Endothelial cell of umbilical vein (primary cell): ENCODE measurements around the gene NEU2. TPM values are rescaled to one million over a fixed set of nuclear protein-coding genes. Genes with fewer than 3 reads are reported as not detected.

Experiments
- BruUV-seq: library from RNA; stranded (reverse); fragments of 400-500 nt; replicated peaks from 2 replicates; lab custom pipeline; 2021; lab: Mats Ljungman, UMichigan
- CTCF ChIA-PET: fragments of 300-600, 350-600 bp; sonication (Branson Sonifier 250); formaldehyde crosslinking; loops from one replicate; lab custom pipeline; 2021; ENCODE audit warnings: antibody characterized with exemption, inconsistent platforms; lab: Charles Lee
- POLR2A ChIA-PET: fragments of 300-600, 350-600 bp; sonication (Branson Sonifier 250); formaldehyde crosslinking; loops from one replicate; lab custom pipeline; 2021; ENCODE audit warnings: antibody characterized with exemption, inconsistent platforms; lab: Charles Lee
- DNase-seq: peaks from one replicate; pipeline ENCODE4 v3.0.0-alpha.2; 2011; ENCODE audit warnings: low read depth, low spot score
- FAIRE-seq: peaks from 2 replicates; lab custom pipeline; 2011; peaks lifted over from hg19 to GRCh38; lab: Jason Lieb, UNC
- H2AFZ ChIP-seq: 2 replicates; pipeline ENCODE4 v1.6.0; 2012; ENCODE audit warnings: low read depth, low read length, control low read depth, inconsistent platforms
- H3K27ac ChIP-seq: 2 replicates; pipeline ENCODE4 v1.5.1; 2011; ENCODE audit warnings: low read depth, mild to moderate bottlenecking, control low read depth, low read length, moderate library complexity; ENCODE audit not compliant: insufficient read depth
- H3K27me3 ChIP-seq, 2 experiments: 2 replicates each; pipeline versions ENCODE4 v1.6.0 to v1.6.1; 2011; ENCODE audit warnings: low read length in 2 of 2, mixed read lengths in 1 of 2; ENCODE audit not compliant: control insufficient read depth in 2 of 2, insufficient read depth in 2 of 2
- H3K36me3 ChIP-seq, 2 experiments: 2 replicates in 1 of 2; 3 replicates in 1 of 2; pipeline ENCODE4 v1.5.1; 2011; ENCODE audit warnings: low read length in 2 of 2, mild to moderate bottlenecking in 1 of 2, moderate library complexity in 1 of 2; ENCODE audit not compliant: control insufficient read depth in 2 of 2, insufficient read depth in 2 of 2; ENCODE audit errors: extremely low read depth in 1 of 2
- H3K4me1 ChIP-seq: 3 replicates; pipeline ENCODE4 v1.5.1; 2011; ENCODE audit warnings: mild to moderate bottlenecking, low read length; ENCODE audit not compliant: control insufficient read depth, insufficient read depth; ENCODE audit errors: extremely low read depth
- H3K4me2 ChIP-seq: 2 replicates; pipeline ENCODE4 v1.6.1; 2011; ENCODE audit warnings: low read length, control low read depth, mixed read lengths; ENCODE audit not compliant: insufficient read depth
- H3K4me3 ChIP-seq, 3 experiments: fragments of 200-600 bp in 1 of 3; sonication (generic), shearing (Covaris generic) in 1 of 3; replicated peaks in 1 of 3; 2 replicates each; pipeline ENCODE4 v1.5.1; 2011 to 2016; ENCODE audit warnings: control low read depth in 3 of 3, low read length in 3 of 3, mild to moderate bottlenecking in 2 of 3, inconsistent platforms in 1 of 3, low read depth in 1 of 3, moderate library complexity in 1 of 3; ENCODE audit not compliant: insufficient read depth in 1 of 3
- H3K79me2 ChIP-seq: 2 replicates; pipeline ENCODE4 v1.6.0; 2012; ENCODE audit warnings: low read length, inconsistent platforms; ENCODE audit not compliant: control insufficient read depth, insufficient read depth
- H3K9ac ChIP-seq: replicated peaks from 2 replicates; pipeline ENCODE3; 2011; ENCODE audit warnings: low read length, control low read depth; ENCODE audit not compliant: insufficient read depth; ENCODE audit errors: extremely low read depth
- H3K9me1 ChIP-seq: replicated peaks from 3 replicates; pipeline ENCODE4 v1.6.0; 2011; ENCODE audit warnings: mild to moderate bottlenecking, low read length; ENCODE audit not compliant: control insufficient read depth, insufficient read depth; ENCODE audit errors: extremely low read depth
- H3K9me3 ChIP-seq: replicated peaks from 2 replicates; pipeline ENCODE4 v1.5.1; 2012; ENCODE audit warnings: low read length, inconsistent platforms; ENCODE audit not compliant: control insufficient read depth, insufficient read depth
- H4K20me1 ChIP-seq: replicated peaks from 2 replicates; pipeline ENCODE3; 2011; ENCODE audit warnings: mild to moderate bottlenecking, low read length; ENCODE audit not compliant: control insufficient read depth, insufficient read depth; ENCODE audit errors: extremely low read depth
- CTCF ChIP-seq, 2 donors: IDR thresholded peaks; 1 replicate in 1 of 2; 2 replicates in 1 of 2; pipeline ENCODE4 v1.5.1; 2011; ENCODE audit warnings: low read length in 2 of 2, mild to moderate bottlenecking in 2 of 2, moderate library complexity in 2 of 2, control low read depth in 1 of 2, inconsistent platforms in 1 of 2, low read depth in 1 of 2; ENCODE audit not compliant: insufficient read depth in 1 of 2; ENCODE audit errors: extremely low read depth in 1 of 2
- EZH2 ChIP-seq: IDR thresholded peaks from 2 replicates; pipeline ENCODE4 v1.6.1; 2012; ENCODE audit warnings: borderline replicate concordance, low read depth, mild to moderate bottlenecking, moderate library complexity, low read length, inconsistent platforms; ENCODE audit not compliant: severe bottlenecking
- FOS ChIP-seq: IDR thresholded peaks from 2 replicates; pipeline ENCODE4 v1.6.1; 2011; ENCODE audit warnings: mild to moderate bottlenecking, low read length, moderate library complexity, borderline replicate concordance; ENCODE audit not compliant: insufficient read depth
- GATA2 ChIP-seq: IDR thresholded peaks from 2 replicates; pipeline ENCODE4 v1.7.0; 2011; ENCODE audit warnings: low read depth, mild to moderate bottlenecking, moderate library complexity, mixed read lengths, low read length; ENCODE audit not compliant: insufficient read length, insufficient read depth
- JUN ChIP-seq: IDR thresholded peaks from 2 replicates; pipeline ENCODE4 v1.6.1; 2011; ENCODE audit warnings: borderline replicate concordance, low read depth; ENCODE audit not compliant: insufficient read length, insufficient read depth
- MAX ChIP-seq: IDR thresholded peaks from 2 replicates; pipeline ENCODE4 v1.6.1; 2011; ENCODE audit not compliant: insufficient read depth, insufficient read length
- MYC ChIP-seq: IDR thresholded peaks from one replicate; pipeline ENCODE4 v1.6.1; 2011; ENCODE audit warnings: mild to moderate bottlenecking, low read depth, low read length
- POLR2A ChIP-seq: IDR thresholded peaks from 2 replicates; pipeline ENCODE4 v1.6.1; 2012; ENCODE audit warnings: low read depth, mild to moderate bottlenecking, control low read depth, low read length
- POLR2AphosphoS5 ChIP-seq: IDR thresholded peaks from 2 replicates; pipeline ENCODE4 v1.6.1; 2012; ENCODE audit warnings: low read depth, mild to moderate bottlenecking, control low read depth, low read length, moderate library complexity; ENCODE audit not compliant: insufficient read depth
- dilution Hi-C: fragments of 300-500 bp; cut with MboI; formaldehyde crosslinking; loops from one replicate; pipeline ENCODE4 v1.15.0; 2019; ENCODE audit warnings: low sequenced_read_pairs; ENCODE audit not compliant: extremely low pct_ligation_motif_present
- intact Hi-C: fragments of 100-400 bp; cut with micrococcal nuclease; formaldehyde crosslinking; loops from one replicate; pipeline ENCODE4 v1.10.0; 2022
- polyA plus RNA-seq, 4 experiments: library from polyadenylated mRNA; depleted of rRNA in 3 of 4; stranded (reverse) in 3 of 4; unstranded in 1 of 4; fragments of >200 nt; gene quantifications; 2 replicates each; pipeline versions ENCODE4 v1.2.1 to v1.2.3, GENCODE V29; 2011 to 2012; ENCODE audit warnings: missing spikeins in 1 of 4
- total RNA-seq: library from RNA; stranded (reverse); gene quantifications from 2 replicates; pipeline ENCODE4 v1.2.3, GENCODE V29; 2021

NEU2 gene
- total and polyA plus RNA-seq, 2 donors (not counting 3 experiments of a cell fraction or from before 2014, with no cell fraction given), result not detected

- FAIRE-seq (no peak), DNase-seq (no peak)
- Histone ChIP-seq H3K4me1 (peaks cover 1% of the 10 kb centered on the region), H4K20me1 (no peaks in the 10 kb centered on the region), H3K27ac (no peak overlapping the region), H3K9me1 (no peaks in the 10 kb centered on the region), H3K36me3 (no peaks in the 10 kb centered on the region), H3K79me2 (no peaks in the 10 kb centered on the region), H3K9me3 (no peaks in the 10 kb centered on the region), H2AFZ (no peak overlapping the region), H3K4me2 (no peak overlapping the region), H3K9ac (no peak overlapping the region), H3K27me3 (peaks cover 0 to 2% of the 10 kb centered on the region in 2 experiments), H3K4me3 (no peak overlapping the region)
- POLR2A ChIA-PET, result no interaction called here
- intact Hi-C loops (loop anchor here (10.0 kb wide), 1 partner anchor 272 kb away; the partner anchor contains the start of gene ATG16L1), dilution Hi-C loops (no loop called here)
- no TSS peak for BruUV-seq
- CTCF ChIA-PET, result interaction anchor here (1.2 kb wide), 1 partner anchor 46 kb away, joined by 4 read pairs; no protein-coding TSS in a partner anchor
- TF ChIP-seq MYC (no peak), MAX (no peak), POLR2AphosphoS5 (no peak), JUN (no peak), CTCF (IDR thresholded peaks at IDR 0.05; ENCODE audit: extremely low read depth in 1 of 2, insufficient read depth in 1 of 2, low read depth in 1 of 2, low read length in 2 of 2) (no peak), POLR2A (no peak), FOS (no peak), GATA2 (no peak), EZH2 (no peak)
Observed at GRCh38 chr2:232982926-232983668, 49.4 kb upstream of the NEU2 start.
